Measurements from ENCODE around the gene CD52. TPM values are rescaled to one million over a fixed set of nuclear protein-coding genes. Genes with fewer than 3 reads are reported as not detected.
"Not testable (repeated sequence)": the region's sequence is repeated elsewhere in the genome, so short reads cannot be mapped to it uniquely, and the experiment has no call there.

CD52 gene
- total RNA-seq, 1 donor = not detected

DNA sequence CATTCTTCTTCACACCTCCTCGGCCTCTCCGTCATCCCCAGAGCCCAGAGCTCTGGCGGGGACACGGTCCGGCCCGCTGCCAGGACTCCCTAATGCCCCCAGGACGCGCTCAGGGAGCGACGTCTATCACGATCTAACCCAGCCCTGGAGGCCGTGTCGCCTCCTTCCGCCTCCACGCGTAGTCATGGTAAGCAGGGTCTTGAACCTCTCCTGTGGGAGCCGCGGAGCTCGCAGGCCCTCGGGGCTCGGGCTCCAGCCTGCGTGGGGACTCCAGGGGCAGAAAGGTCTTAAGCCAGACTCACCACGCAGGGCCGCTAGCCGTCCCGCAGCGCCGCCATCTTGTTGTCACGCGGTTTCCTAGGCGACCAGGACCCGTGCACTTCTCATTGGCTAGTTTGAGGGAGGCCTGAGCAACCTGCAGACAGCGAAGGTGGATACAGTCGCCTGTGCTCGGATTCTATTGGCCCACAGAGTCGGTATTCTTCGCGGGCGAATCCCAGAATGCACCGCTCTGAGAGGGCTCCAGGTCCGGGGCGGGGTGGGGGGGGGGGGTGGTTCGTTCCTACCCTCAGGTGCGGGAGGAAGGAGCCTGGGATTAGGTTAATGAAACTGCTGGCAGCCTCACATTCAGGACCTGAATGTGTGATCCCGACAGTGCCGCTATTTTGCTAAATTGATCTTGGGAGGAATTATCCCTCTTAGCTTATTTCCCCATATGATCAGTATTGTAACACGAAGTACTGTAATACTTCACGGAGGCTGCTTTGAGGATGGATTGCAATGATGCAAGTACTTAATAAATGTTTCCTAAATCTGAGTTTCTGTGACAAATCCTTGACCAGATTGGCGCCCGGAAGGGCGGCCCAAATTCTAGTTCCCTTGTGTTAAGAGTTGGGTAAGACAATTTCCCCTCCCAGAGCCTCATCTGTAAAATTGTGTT, 11.2 kb upstream of the CD52 start, which contains the start of gene UBXN11:
TSS of gene UBXN11 (minus strand) at position 347 of the 940 bp plus-strand sequence. CDS start 3,753 bp downstream, outside the sequence.
- H3K4me3 ChIP-seq (ENCODE audit: low read depth, low read length) = peak within 1 kb of the TSS; percentile 89
- DNase-seq (ENCODE audit: low read depth) = peak; percentile 94
- TF ChIP-seq, protein P1, sequence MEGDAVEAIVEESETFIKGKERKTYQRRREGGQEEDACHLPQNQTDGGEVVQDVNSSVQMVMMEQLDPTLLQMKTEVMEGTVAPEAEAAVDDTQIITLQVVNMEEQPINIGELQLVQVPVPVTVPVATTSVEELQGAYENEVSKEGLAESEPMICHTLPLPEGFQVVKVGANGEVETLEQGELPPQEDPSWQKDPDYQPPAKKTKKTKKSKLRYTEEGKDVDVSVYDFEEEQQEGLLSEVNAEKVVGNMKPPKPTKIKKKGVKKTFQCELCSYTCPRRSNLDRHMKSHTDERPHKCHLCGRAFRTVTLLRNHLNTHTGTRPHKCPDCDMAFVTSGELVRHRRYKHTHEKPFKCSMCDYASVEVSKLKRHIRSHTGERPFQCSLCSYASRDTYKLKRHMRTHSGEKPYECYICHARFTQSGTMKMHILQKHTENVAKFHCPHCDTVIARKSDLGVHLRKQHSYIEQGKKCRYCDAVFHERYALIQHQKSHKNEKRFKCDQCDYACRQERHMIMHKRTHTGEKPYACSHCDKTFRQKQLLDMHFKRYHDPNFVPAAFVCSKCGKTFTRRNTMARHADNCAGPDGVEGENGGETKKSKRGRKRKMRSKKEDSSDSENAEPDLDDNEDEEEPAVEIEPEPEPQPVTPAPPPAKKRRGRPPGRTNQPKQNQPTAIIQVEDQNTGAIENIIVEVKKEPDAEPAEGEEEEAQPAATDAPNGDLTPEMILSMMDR (IDR thresholded peaks at IDR 0.05; ENCODE audit: insufficient read depth, low read depth, low read length) = no peak

DNA sequence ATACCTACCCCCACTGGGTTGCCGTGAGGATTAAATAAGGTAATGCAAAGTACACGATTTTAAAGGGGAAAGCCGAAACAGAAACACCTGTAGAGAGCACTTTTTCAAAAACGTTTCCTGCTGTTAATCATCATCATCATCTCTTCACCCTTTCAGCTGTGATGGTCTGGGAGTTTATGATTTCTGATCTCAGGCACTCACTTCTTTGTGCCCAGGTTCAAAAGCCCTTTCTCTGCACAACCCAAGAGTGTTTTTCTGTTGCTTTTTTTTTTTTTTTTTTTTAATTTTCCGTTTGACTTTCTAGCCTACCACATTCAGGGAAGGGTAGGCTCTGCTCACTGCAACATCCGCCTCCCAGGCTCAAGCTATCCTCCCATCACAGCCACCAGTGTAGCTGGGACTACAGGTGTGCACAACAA, 10.4 kb upstream of the CD52 start:
- TF ChIP-seq, protein P1 (IDR thresholded peaks at IDR 0.05; ENCODE audit: insufficient read depth, low read depth, low read length) = no peak
- H3K4me3 ChIP-seq (ENCODE audit: low read depth, low read length) = no peak overlapping the region
- no peak for DNase-seq (ENCODE audit: low read depth)

- not testable (repeated sequence) for DNase-seq (ENCODE audit: low read depth); H3K4me3 ChIP-seq (ENCODE audit: low read depth, low read length)
These were observed 9.5 kb upstream of the CD52 start for GRCh38 chr1:26307966-26308899.

DNA sequence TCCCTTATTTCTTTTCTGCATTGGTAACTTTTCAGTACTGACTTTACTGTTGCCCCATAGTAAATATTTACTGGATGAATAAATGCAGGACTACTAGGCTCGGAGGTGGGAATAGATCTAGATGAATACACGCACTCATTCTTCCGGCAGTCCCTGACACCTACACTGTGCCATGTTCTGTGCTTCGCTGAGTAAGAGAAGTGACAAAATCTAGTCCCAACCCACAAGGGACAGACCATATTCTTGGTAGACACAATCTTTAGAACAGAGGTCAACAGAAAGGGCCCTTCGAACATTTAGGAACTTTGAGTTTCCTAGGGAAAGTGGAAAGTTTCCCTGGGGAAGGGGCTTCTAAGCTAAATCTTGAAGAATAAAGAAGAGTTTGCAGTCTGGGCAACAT, 3.3 kb upstream of the CD52 start:
- H3K4me3 ChIP-seq (ENCODE audit: low read depth, low read length) = no peak overlapping the region
- no peak for DNase-seq (ENCODE audit: low read depth)
- TF ChIP-seq, protein P1 (IDR thresholded peaks at IDR 0.05; ENCODE audit: insufficient read depth, low read depth, low read length) = no peak

DNA sequence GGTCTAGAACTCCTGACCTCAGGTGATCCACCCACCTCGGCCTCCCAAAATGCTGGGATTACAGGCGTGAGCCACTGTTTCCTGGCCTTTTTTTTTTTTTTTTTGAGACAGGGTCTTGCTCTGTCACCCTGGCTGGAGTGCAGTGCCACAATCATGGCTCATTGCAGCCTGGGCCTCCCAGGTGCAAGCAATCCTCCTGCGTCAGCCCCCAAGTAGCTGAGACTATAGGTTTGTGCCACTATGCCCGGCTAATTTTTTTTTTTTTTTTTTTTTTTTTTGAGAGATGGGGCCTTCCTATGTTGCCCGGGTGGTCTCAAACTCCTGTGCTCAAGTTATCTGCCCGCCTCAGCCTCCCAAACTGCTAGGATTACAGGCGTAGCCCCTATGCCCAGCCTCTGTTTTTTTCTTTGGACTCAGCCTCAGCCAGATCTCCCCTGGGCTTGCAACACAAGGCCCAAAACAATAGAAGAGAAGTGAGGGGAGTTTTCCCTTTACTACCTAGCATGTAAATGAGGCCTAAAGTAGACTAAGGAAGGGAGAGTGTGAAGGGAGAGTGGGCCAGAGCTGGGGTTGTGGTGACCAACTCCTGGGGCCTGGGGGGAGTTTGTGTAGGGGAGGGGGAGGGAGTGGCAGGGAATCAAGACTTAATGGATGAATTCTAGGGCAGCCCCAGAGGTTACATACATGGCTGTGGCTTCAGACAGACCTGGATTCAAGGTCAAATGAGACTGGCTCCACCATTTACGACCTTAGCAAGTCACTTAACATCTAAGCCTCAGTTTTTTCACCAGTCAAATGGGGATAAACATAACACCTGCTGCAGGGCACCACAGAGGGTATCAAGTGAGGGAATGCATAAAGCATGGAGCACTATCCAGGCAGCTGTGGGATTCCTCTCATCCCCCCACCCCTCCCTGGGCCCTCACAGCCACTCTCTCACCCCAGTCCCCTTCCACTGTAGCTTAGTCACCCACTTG, 1.6 kb upstream of the CD52 start:
- H3K4me3 ChIP-seq (ENCODE audit: low read depth, low read length) = no peak overlapping the region
- DNase-seq (ENCODE audit: low read depth) = no peak
- TF ChIP-seq, protein P1 (IDR thresholded peaks at IDR 0.05; ENCODE audit: insufficient read depth, low read depth, low read length) = no peak

DNA sequence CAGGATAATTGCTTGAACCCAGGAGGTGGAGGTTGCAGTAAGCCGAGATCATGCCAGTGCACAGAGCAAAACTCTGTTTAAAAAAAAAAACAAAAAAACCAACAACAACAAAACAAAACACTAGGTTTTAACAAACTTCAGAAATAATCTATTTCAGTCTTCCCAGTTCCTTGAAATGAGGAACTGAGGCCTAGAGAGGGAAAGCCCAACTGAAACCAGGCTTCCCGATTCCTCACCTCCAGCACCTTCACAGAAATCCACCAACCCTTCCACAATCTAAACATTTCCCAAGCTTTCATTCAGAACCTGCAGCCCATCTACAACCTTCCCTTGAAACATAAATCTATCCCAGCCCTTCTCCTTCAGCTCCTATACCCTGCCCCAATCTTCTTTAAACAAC, 612 bp upstream of the CD52 start:
- no peak for DNase-seq (ENCODE audit: low read depth)
- TF ChIP-seq, protein P1 (IDR thresholded peaks at IDR 0.05; ENCODE audit: insufficient read depth, low read depth, low read length) = no peak
- no peak overlapping the region for H3K4me3 ChIP-seq (ENCODE audit: low read depth, low read length)
